HG02798 (cell line): Measurements from ENCODE around the gene MGST2.
"Not testable (repeated sequence)": the region's sequence is repeated elsewhere in the genome, so short reads cannot be mapped to it uniquely, and the experiment has no call there.

ENCODE experiments used
- ATAC-seq: cut with Tn5 transposase; IDR thresholded peaks from one replicate; pipeline ENCODE4 v1.9.1; 2021; ENCODE audit warnings: mild to moderate bottlenecking; ENCODE audit not compliant: unreplicated experiment, poor library complexity

Gene MGST2

GRCh38 chr4:139665690-139666529 is at the start of gene MGST2:
Gene MGST2 (plus strand): TSS chr4:139665819. CDS start chr4:139666020, 201 bp downstream.
- ATAC-seq: peak; percentile 86

GRCh38 chr4:139617702-139618490 is 47.7 kb upstream of the MGST2 start:
- no peak for ATAC-seq

- ATAC-seq: peak; percentile 73
Measured at GRCh38 chr4:139619644-139620043, 46.0 kb upstream of the MGST2 start.

GRCh38 chr4:139622901-139623381 is 42.7 kb upstream of the MGST2 start:
- ATAC-seq: no peak

- ATAC-seq: no peak
Measured at GRCh38 chr4:139624441-139625092, 41.1 kb upstream of the MGST2 start.

GRCh38 chr4:139625093-139625455 is 40.5 kb upstream of the MGST2 start:
- ATAC-seq: no peak

- no peak for ATAC-seq
Measured at GRCh38 chr4:139625482-139625881, 40.1 kb upstream of the MGST2 start.

- ATAC-seq: no peak
Measured at GRCh38 chr4:139628184-139629012, 37.2 kb upstream of the MGST2 start.

GRCh38 chr4:139629436-139630125 is 36.0 kb upstream of the MGST2 start:
- no peak for ATAC-seq

- ATAC-seq: no peak
Measured at GRCh38 chr4:139630126-139630495, 35.5 kb upstream of the MGST2 start.

GRCh38 chr4:139630991-139631390 is 34.6 kb upstream of the MGST2 start:
- no peak for ATAC-seq

GRCh38 chr4:139631791-139632190 is 33.8 kb upstream of the MGST2 start:
- ATAC-seq: no peak

- ATAC-seq: not testable (repeated sequence)
Measured at GRCh38 chr4:139632739-139633138, 32.9 kb upstream of the MGST2 start.

- no peak for ATAC-seq
Measured at GRCh38 chr4:139633195-139633594, 32.4 kb upstream of the MGST2 start.

- no peak for ATAC-seq
Measured at GRCh38 chr4:139633661-139634060, 32.0 kb upstream of the MGST2 start.

GRCh38 chr4:139635966-139636365 is 29.7 kb upstream of the MGST2 start:
- no peak for ATAC-seq

- ATAC-seq: not testable (repeated sequence)
Measured at GRCh38 chr4:139638306-139638705, 27.3 kb upstream of the MGST2 start.

- ATAC-seq: no peak
Measured at GRCh38 chr4:139639654-139640053, 26.0 kb upstream of the MGST2 start.

- ATAC-seq: no peak
Measured at GRCh38 chr4:139641218-139641617, 24.4 kb upstream of the MGST2 start.
